Activated CD4-positive, alpha-beta memory T cell treated with anti-CD3 and anti-CD28 coated beads, Interleukin-2, amount 10 ng/mL, durations not matched to agents 7 days and 5 days (primary cell): ENCODE measurements around the gene TM4SF20. TPM values are rescaled to one million over a fixed set of nuclear protein-coding genes. Genes with fewer than 3 reads are reported as not detected.
A peak's percentile ranks its signal among the peaks of the same experiment; 100 is the strongest.

Experiments
- CTCF ChIA-PET: fragments of 350-600 bp; sonication (Branson Sonifier 250); formaldehyde crosslinking; loops from one replicate; lab custom pipeline; 2021; ENCODE audit warnings: antibody characterized with exemption, inconsistent platforms; lab: Charles Lee
- POLR2A ChIA-PET: fragments of 350-600 bp; sonication (Branson Sonifier 250); formaldehyde crosslinking; loops from one replicate; lab custom pipeline; 2021; ENCODE audit warnings: antibody characterized with exemption; lab: Charles Lee
- DNase-seq: peaks from one replicate; pipeline ENCODE4 v3.0.0-alpha.2; 2020
- H3K27ac Mint-ChIP-seq: one replicate; pipeline ENCODE4 v1.8.0; 2021; ENCODE audit warnings: mild to moderate bottlenecking, mixed read lengths
- H3K27me3 Mint-ChIP-seq: one replicate; pipeline ENCODE4 v1.8.0; 2021; ENCODE audit warnings: mixed read lengths
- H3K36me3 Mint-ChIP-seq: one replicate; pipeline ENCODE4 v1.8.0; 2021; ENCODE audit warnings: low read depth, mixed read lengths
- H3K4me1 Mint-ChIP-seq: one replicate; pipeline ENCODE4 v1.8.0; 2021; ENCODE audit warnings: mixed read lengths
- H3K4me3 Mint-ChIP-seq: one replicate; pipeline ENCODE4 v1.8.0; 2021; ENCODE audit warnings: mild to moderate bottlenecking, mixed read lengths
- H3K9me3 Mint-ChIP-seq: one replicate; pipeline ENCODE4 v1.8.0; 2021; ENCODE audit warnings: mixed read lengths
- total RNA-seq, 2 experiments: library from RNA; stranded (reverse); gene quantifications; one replicate each; pipeline ENCODE4 v1.2.3, GENCODE V29; 2021

The TM4SF20 gene, protein sequence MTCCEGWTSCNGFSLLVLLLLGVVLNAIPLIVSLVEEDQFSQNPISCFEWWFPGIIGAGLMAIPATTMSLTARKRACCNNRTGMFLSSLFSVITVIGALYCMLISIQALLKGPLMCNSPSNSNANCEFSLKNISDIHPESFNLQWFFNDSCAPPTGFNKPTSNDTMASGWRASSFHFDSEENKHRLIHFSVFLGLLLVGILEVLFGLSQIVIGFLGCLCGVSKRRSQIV
- not detected for total RNA-seq

DNA sequence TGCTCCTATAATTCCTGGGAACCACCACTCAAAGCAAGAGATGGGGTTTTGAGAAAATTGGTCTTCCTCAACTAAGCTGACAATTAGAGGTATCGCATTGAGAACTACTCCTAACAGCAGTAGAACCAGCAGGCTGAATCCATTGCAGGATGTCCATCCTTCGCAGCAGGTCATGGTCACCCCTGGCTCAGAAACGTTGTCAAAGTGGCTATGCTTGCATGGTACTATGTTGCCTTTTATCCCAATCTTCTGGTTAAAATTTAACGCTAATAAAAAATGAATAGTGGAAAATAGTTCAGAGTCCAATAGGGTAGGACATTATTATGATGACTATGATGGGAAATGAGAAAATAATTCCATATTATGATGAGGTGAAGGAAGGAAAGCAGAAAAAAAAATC, at the start of gene TM4SF20:
TSS of gene TM4SF20 (minus strand) at position 212 of the 400 bp plus-strand sequence. CDS start at position 174, 38 bp downstream.
- ChIA-PET CTCF (interaction anchor here (0.6 to 1.7 kb wide), 3 partner anchors 18 to 31 kb away, joined by 3 to 4 read pairs (median 4); no protein-coding TSS in a partner anchor), POLR2A (no interaction called here)
- Mint-ChIP-seq H3K4me1 (peaks cover 5% of the 10 kb centered on the region), H3K36me3 (no peaks in the 10 kb centered on the region), H3K4me3 (no peak within 1 kb of the TSS), H3K9me3 (no peaks in the 10 kb centered on the region), H3K27ac (no peak within 1 kb of the TSS), H3K27me3 (peaks cover 6% of the 10 kb centered on the region)
- no peak for DNase-seq

DNA sequence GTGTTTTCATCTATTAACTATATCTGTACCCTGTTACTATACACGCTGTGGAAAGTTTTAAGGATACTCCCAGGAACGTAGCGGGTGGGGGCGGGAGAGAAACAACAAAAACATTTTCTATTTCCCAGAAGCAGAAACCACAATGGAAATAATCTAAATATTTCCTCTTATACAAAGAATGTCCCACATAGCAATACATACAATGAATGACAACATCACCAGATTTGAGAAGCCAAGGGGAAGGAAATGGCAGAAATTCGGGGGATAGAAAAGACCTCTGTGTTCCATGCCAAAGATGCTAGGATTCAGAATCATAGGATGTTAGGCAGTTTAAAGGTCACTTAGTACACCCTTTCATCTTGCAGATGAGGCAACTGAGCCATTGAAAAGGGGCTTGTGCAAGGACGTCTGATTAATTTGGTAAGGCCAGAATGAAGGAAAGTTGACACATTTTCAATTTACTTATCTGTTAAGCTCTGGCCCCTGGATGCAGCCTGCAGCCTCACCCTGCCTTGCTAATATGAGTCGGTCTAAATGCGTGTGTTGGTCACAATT, 49.7 kb upstream of the TM4SF20 start:
- peaks cover 11% of the 10 kb centered on the region for H3K9me3 Mint-ChIP-seq
- CTCF ChIA-PET: no interaction called here
- no peaks in the 10 kb centered on the region for H3K27me3 Mint-ChIP-seq
- no peaks in the 10 kb centered on the region for H3K4me1 Mint-ChIP-seq
- H3K4me3 Mint-ChIP-seq: no peak overlapping the region
- H3K36me3 Mint-ChIP-seq: peaks cover 7% of the 10 kb centered on the region
- H3K27ac Mint-ChIP-seq: no peak overlapping the region
- POLR2A ChIA-PET: no interaction called here
- no peak for DNase-seq

DNA sequence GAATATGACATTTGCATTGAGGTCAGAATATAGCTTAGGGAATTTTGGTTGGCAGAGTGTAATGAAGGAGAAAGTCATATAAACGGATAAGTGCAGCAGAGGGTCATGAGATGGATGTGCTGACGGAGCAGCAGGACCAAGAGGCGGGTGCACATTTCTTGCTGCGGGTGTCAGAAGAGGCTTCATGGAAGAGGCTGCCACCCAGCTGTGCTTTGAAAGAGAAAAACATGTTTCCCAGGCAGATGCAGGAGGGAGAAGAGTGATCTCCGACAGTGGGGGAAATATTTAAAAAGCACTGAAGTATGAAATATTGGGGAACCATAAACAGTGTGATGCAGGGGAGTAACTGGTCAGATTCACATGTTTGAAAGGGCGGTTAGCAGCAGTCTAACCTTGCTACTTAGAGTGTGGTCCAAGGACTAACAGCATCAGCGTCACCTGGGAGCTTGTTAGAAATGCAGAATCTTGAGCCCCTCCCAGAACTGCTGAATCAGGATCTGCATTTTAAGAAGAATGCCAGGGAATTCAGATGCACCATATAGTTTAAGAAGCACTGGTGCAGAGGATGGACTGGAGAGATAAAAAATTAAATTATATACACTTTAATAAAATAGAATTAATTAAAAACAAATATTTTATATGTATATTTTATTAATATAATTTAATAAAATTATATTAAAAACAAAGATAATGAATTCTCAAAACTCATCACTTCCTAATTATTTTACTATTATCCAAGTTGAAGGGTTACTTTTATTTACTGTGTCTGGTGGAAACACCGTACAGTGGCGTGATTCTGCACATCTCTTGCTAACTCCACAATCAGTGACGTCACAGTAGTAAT, 44.8 kb upstream of the TM4SF20 start:
- POLR2A ChIA-PET: no interaction called here
- CTCF ChIA-PET: no interaction called here

DNA sequence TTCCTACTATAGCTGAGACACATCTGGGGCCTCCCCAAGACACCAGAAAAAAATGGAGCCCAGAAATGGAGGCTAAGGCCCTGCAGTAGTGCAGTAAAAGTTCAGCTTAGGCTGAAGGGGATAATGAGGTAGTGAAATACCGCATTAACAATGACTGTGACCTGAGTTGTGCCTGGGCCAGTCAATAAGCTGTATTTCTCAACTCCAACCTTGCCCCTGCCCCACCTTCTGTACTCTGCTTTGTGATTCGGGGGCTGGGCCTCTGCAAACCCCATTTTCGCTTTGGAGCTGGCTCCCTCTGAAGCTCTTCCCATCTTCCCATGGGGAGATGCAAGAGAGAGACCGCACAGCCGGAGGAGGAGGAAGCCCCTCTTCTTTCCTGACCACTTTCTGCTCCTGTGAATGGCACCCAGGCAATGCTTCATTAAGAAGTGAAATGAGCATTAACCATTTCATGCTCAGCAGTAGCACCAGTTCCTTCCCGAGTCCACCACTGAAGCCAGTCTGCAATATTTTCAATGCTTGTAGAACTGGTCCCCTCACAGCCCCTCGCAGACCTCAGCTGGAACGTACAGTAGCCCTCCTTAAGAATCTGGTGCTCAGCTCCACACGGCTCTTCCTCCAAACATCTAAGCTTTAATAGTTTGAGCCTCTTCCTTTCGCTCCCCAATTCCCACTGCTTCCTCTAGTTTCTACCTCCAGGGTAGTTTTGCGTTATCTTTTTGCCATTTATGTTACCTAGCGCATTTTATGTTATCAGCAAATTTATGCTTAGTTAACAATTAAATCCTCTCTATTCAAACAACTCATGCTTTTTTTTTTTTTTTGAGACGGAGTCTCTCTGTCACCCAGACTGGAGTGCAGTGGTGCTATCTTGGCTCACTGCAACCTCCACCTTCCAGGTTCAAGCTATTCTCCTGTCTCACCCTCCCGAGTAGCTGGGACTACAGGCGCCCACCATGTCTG, 41.3 kb upstream of the TM4SF20 start:
- no peaks in the 10 kb centered on the region for H3K36me3 Mint-ChIP-seq
- H3K27ac Mint-ChIP-seq: no peak overlapping the region
- ChIA-PET CTCF (no interaction called here), POLR2A (interaction anchor here (0.6 kb wide), 1 partner anchor 541 kb away, joined by 3 read pairs; no protein-coding TSS in a partner anchor)
- H3K9me3 Mint-ChIP-seq: no peaks in the 10 kb centered on the region
- no peak for DNase-seq
- no peaks in the 10 kb centered on the region for H3K27me3 Mint-ChIP-seq
- H3K4me1 Mint-ChIP-seq: peaks cover 8% of the 10 kb centered on the region
- H3K4me3 Mint-ChIP-seq: no peak overlapping the region

More for the DNA sequence above, 44.8 kb upstream of the TM4SF20 start:
- no peaks in the 10 kb centered on the region for H3K9me3 Mint-ChIP-seq
- no peak overlapping the region for H3K27ac Mint-ChIP-seq
- no peak for DNase-seq
- H3K36me3 Mint-ChIP-seq: no peaks in the 10 kb centered on the region
- no peak overlapping the region for H3K4me3 Mint-ChIP-seq
- no peaks in the 10 kb centered on the region for H3K4me1 Mint-ChIP-seq
- H3K27me3 Mint-ChIP-seq: no peaks in the 10 kb centered on the region

DNA sequence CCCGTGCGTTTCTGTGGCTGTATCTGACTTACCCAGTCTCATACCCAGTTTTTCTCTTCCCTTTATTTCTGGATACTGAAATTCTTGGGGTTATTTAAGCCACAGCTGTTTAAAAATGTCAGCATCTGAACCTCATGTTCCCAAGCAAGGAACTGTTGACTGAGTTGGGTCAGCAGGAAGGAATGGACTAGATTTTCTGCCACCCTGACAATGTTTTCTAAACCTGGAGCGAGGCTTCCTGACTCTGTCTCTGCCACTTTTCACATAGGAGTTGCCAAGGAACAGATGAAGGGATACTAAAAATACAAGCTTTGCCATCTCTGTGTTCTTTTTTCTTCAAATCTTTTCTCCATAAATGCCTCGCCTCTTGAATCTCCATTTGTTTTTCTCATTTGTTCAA, 37.6 kb upstream of the TM4SF20 start:
- CTCF ChIA-PET: no interaction called here
- Mint-ChIP-seq H3K27me3 (no peaks in the 10 kb centered on the region), H3K4me1 (peaks cover 16% of the 10 kb centered on the region), H3K36me3 (no peaks in the 10 kb centered on the region), H3K27ac (no peak overlapping the region), H3K9me3 (no peaks in the 10 kb centered on the region), H3K4me3 (no peak overlapping the region)
- no peak for DNase-seq
- POLR2A ChIA-PET: no interaction called here

DNA sequence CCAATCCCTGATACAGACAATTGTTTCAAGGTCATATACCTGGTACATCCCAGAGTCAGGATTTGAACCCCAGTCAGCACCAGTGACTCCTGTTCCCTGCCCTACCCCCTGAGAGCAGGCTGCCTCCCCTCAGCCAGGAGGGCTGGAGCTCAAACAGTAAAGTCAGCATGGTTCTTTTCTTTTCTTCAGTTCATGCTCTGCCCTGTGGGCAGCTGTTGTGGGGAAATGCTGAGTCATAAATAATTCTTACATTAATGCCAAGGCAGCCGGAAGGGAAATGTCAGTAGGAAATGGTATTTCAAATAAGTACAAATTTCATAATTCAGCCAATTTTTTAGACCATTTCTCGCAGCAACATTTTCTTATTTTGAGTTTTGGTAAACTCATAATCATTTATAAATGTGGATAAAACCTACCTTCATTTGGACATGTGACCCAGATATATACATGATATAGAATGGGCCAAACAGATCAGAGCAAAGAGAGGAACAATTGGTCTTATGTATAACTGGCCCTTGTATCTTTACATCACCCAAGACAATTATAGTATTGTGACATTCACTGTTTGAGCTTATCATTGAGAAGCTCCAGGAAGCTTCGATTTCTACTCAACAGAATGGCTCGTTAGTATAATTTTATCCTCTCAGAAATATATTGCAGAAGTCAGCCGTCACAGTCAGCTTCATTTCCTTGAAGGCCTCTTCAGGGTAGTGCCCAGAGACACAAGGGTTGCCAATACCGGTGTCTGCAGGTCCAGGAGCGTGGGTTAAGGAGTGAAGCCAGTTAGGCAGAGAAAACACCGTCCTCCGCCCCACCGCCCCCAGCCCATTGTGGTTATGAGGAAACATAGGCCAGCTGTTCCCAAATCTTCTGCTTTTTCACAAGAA, 36.7 kb upstream of the TM4SF20 start:
- Mint-ChIP-seq H3K4me1 (peaks cover 25% of the 10 kb centered on the region), H3K4me3 (no peak overlapping the region), H3K27me3 (no peaks in the 10 kb centered on the region), H3K36me3 (no peaks in the 10 kb centered on the region), H3K27ac (peak overlapping the region; percentile 38), H3K9me3 (no peaks in the 10 kb centered on the region)
- ChIA-PET CTCF (interaction anchor here (1.7 kb wide), 1 partner anchor 48 kb away, joined by 3 read pairs; no protein-coding TSS in a partner anchor), POLR2A (no interaction called here)
- no peak for DNase-seq

DNA sequence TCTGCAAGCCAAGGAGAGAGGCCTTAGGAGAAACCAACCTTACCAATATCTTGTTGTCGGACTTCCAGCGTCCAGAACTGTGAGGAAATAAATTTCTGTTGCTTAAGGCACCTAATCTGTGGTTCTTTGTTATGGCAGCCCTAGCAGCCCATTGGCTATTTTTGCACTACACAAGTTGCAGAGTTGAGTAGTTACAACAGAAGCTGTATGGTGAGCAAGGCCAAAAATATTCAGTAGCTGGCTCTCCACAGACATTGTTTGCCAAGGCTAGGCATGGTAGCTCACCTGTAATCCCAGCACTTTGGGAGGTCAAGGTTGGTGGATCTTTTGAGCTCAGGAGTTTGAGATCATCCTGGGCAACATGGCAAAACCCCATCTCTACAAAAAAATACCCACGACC, 35.7 kb upstream of the TM4SF20 start:
- POLR2A ChIA-PET: no interaction called here
- Mint-ChIP-seq H3K4me3 (no peak overlapping the region), H3K27me3 (no peaks in the 10 kb centered on the region), H3K27ac (no peak overlapping the region), H3K36me3 (no peaks in the 10 kb centered on the region), H3K4me1 (peaks cover 25% of the 10 kb centered on the region), H3K9me3 (no peaks in the 10 kb centered on the region)
- CTCF ChIA-PET: interaction anchor here (1.7 kb wide), 1 partner anchor 49 kb away, joined by 3 read pairs; no protein-coding TSS in a partner anchor
- DNase-seq: no peak

DNA sequence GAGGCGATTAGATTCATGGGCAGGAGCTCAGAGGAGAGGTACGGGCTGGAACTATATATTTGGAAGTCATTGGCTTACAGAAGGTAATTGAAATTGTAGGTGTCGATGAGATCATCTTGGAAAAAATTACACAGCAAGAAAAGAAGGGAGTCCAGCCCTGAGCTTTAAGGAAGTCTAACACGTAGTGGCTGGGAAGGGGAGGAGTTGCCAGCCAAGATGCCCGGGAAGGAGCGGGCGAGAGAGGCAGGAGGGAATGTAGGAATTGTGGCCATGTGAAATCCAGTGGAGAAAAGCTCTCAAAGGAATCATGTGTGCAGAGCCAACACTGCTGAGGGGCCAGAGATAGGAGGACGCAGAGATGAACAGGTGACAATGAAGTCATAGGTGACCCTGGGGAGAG, 34.3 kb upstream of the TM4SF20 start:
- POLR2A ChIA-PET: no interaction called here
- peaks cover 25% of the 10 kb centered on the region for H3K4me1 Mint-ChIP-seq
- H3K27me3 Mint-ChIP-seq: no peaks in the 10 kb centered on the region
- CTCF ChIA-PET: no interaction called here
- H3K9me3 Mint-ChIP-seq: no peaks in the 10 kb centered on the region
- H3K27ac Mint-ChIP-seq: no peak overlapping the region
- no peak overlapping the region for H3K4me3 Mint-ChIP-seq
- DNase-seq: no peak
- H3K36me3 Mint-ChIP-seq: no peaks in the 10 kb centered on the region

DNA sequence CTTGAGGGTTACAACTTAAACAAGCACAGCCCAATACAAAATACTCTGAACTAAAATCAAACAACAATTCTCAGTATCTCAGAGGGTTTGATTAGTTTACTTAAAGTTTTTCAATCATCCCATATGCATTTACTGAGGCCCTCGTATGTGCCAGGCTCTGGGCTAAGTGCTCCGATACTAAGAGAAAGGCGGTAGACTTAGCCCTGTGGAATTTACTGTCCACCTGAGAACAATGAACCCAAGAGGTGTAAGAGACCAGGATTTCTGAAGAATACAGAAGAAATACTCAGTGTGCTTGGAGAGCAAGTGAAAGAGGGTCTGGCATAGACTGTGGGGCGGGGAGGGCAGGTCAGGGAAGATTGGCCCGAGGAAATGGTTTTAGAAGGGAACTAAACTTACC, 33.8 kb upstream of the TM4SF20 start:
- Mint-ChIP-seq H3K4me1 (peaks cover 25% of the 10 kb centered on the region), H3K36me3 (no peaks in the 10 kb centered on the region), H3K4me3 (no peak overlapping the region), H3K27ac (no peak overlapping the region), H3K27me3 (no peaks in the 10 kb centered on the region), H3K9me3 (no peaks in the 10 kb centered on the region)
- ChIA-PET POLR2A (no interaction called here), CTCF (no interaction called here)
- no peak for DNase-seq

DNA sequence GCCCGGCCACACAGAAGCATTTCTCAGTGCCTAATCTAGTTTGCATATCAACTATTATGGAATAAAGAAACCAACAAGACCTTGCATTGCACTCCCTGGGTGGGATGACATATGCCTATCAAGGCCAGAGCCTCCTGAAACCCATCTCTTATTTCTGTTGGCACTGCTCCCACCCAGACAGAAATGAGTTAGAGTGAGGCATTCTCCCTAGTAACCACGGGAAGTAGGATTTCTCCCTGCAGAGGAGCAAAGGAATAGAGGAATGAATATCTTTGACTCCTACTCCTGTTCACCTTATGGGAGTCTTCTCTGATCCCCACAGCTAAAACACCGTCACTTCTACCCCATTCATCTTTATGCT, 32.9 kb upstream of the TM4SF20 start:
- Mint-ChIP-seq H3K4me1 (peaks cover 25% of the 10 kb centered on the region), H3K27me3 (no peaks in the 10 kb centered on the region), H3K9me3 (no peaks in the 10 kb centered on the region), H3K27ac (no peak overlapping the region), H3K4me3 (no peak overlapping the region), H3K36me3 (no peaks in the 10 kb centered on the region)
- ChIA-PET POLR2A (no interaction called here), CTCF (no interaction called here)
- DNase-seq: no peak

DNA sequence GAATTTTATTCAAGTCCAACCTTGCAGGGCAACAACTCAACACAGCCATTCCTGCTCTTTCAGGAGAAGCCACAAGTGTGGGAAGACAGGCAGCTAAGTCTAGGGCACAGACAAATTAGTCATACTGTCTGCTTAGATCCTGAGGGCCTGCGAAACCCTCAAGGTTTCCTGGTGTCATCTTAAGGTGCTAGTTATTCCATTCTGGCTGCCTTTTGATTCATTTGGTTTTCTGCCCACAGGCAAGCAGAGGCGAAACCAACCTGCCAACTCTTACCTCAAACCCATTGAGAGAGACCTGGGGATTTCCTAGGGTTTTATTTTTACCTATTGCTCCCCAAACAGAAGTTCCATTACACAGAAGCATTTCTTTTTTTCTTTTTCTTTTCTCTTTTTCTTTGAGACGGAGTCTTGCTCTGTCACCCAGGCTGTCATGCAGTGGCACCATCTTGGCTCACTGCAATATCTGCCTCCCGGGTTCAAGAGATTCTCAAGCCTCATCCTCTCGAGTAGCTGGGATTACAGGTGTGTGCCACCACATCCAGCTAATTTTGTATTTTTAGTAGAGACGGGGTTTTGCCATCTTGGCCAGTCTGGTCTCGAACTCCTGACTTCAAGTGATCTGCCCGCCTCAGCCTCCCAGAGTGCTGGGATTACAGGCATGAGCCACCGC, 32.3 kb upstream of the TM4SF20 start:
- Mint-ChIP-seq H3K27me3 (no peaks in the 10 kb centered on the region), H3K27ac (no peak overlapping the region), H3K36me3 (no peaks in the 10 kb centered on the region), H3K4me1 (peaks cover 23% of the 10 kb centered on the region), H3K9me3 (no peaks in the 10 kb centered on the region), H3K4me3 (no peak overlapping the region)
- CTCF ChIA-PET: no interaction called here
- DNase-seq: peak; percentile 30
- POLR2A ChIA-PET: no interaction called here
